Measurements from ENCODE around the gene HSF2BP. TPM values are rescaled to one million over a fixed set of nuclear protein-coding genes. Genes with fewer than 3 reads are reported as not detected.
A peak's percentile ranks its signal among the peaks of the same experiment; 100 is the strongest.

The HSF2BP gene
- total RNA-seq, 1 experiment from 2014 or later = 10.9 TPM

GRCh38 chr21:43624339-43624738, 34.9 kb downstream of the HSF2BP start:
- intact Hi-C loops (cut with micrococcal nuclease; ENCODE audit: unreplicated experiment) = loop anchor here (10.0 kb wide), 1 partner anchor 1020 kb away; no protein-coding TSS in a partner anchor
- no peak for DNase-seq
- Mint-ChIP-seq H3K9me3 (ENCODE audit: unreplicated experiment) (peaks cover 31% of the 10 kb centered on the region), H3K27ac (ENCODE audit: unreplicated experiment) (peak overlapping the region; percentile 53), H3K4me1 (ENCODE audit: low read depth, unreplicated experiment) (peaks cover 26% of the 10 kb centered on the region), H3K27me3 (ENCODE audit: insufficient read depth, unreplicated experiment) (no peaks in the 10 kb centered on the region), H3K36me3 (ENCODE audit: insufficient read depth, unreplicated experiment) (peaks cover 38% of the 10 kb centered on the region), H3K4me3 (ENCODE audit: unreplicated experiment) (no peak overlapping the region)
- Histone ChIP-seq H3K9me3 (peaks cover 36% of the 10 kb centered on the region), H3K4me3 (ENCODE audit: low read depth, low read length) (no peak overlapping the region), H3K36me3 (ENCODE audit: control insufficient read depth, insufficient read depth, low read length) (no peaks in the 10 kb centered on the region), H3K27me3 (replicated peaks; ENCODE audit: control insufficient read depth, insufficient read depth, low read length) (no peaks in the 10 kb centered on the region), H3K4me1 (peaks cover 38% of the 10 kb centered on the region)
- CTCF ChIA-PET = no interaction called here
- TF ChIP-seq CTCF (IDR thresholded peaks at IDR 0.05; ENCODE audit: insufficient read depth in 1 of 2, low read depth in 1 of 2, low read length in 1 of 2, severe bottlenecking in 1 of 2, unreplicated experiment in 1 of 2) = no peak
- POLR2A ChIA-PET = interaction anchor here (0.6 kb wide), 1 partner anchor 15 kb away, joined by 3 read pairs; no protein-coding TSS in a partner anchor
- no TSS peak for BruUV-seq (replicated peaks)

- Histone ChIP-seq H3K4me3 (ENCODE audit: low read depth, low read length) (no peak overlapping the region), H3K36me3 (ENCODE audit: control insufficient read depth, insufficient read depth, low read length) (no peaks in the 10 kb centered on the region), H3K27me3 (replicated peaks; ENCODE audit: control insufficient read depth, insufficient read depth, low read length) (no peaks in the 10 kb centered on the region), H3K9me3 (peaks cover 29% of the 10 kb centered on the region), H3K4me1 (peaks cover 38% of the 10 kb centered on the region)
- ChIA-PET POLR2A (no interaction called here), CTCF (no interaction called here)
- BruUV-seq (replicated peaks) = no TSS peak
- H3K27me3 Mint-ChIP-seq (ENCODE audit: insufficient read depth, unreplicated experiment) = no peaks in the 10 kb centered on the region
- H3K4me3 Mint-ChIP-seq (ENCODE audit: unreplicated experiment) = no peak overlapping the region
- peak overlapping the region; percentile 53 for H3K27ac Mint-ChIP-seq (ENCODE audit: unreplicated experiment)
- peaks cover 30% of the 10 kb centered on the region for H3K36me3 Mint-ChIP-seq (ENCODE audit: insufficient read depth, unreplicated experiment)
- peaks cover 26% of the 10 kb centered on the region for H3K4me1 Mint-ChIP-seq (ENCODE audit: low read depth, unreplicated experiment)
- DNase-seq = no peak
- H3K9me3 Mint-ChIP-seq (ENCODE audit: unreplicated experiment) = peaks cover 31% of the 10 kb centered on the region
- intact Hi-C loops (cut with micrococcal nuclease; ENCODE audit: unreplicated experiment) = loop anchor here (10.0 kb wide), 1 partner anchor 1019 kb away; no protein-coding TSS in a partner anchor
- no peak for TF ChIP-seq CTCF (IDR thresholded peaks at IDR 0.05; ENCODE audit: insufficient read depth in 1 of 2, low read depth in 1 of 2, low read length in 1 of 2, severe bottlenecking in 1 of 2, unreplicated experiment in 1 of 2)
Measured at GRCh38 chr21:43623588-43623987, 35.7 kb downstream of the HSF2BP start.

GRCh38 chr21:43622796-43623195, 36.5 kb downstream of the HSF2BP start:
- no peak for TF ChIP-seq CTCF (IDR thresholded peaks at IDR 0.05; ENCODE audit: insufficient read depth in 1 of 2, low read depth in 1 of 2, low read length in 1 of 2, severe bottlenecking in 1 of 2, unreplicated experiment in 1 of 2)
- H3K4me3 ChIP-seq (ENCODE audit: low read depth, low read length) = no peak overlapping the region
- Mint-ChIP-seq H3K4me1 (ENCODE audit: low read depth, unreplicated experiment) (peaks cover 26% of the 10 kb centered on the region), H3K4me3 (ENCODE audit: unreplicated experiment) (no peak overlapping the region), H3K27me3 (ENCODE audit: insufficient read depth, unreplicated experiment) (no peaks in the 10 kb centered on the region), H3K27ac (ENCODE audit: unreplicated experiment) (no peak overlapping the region), H3K9me3 (ENCODE audit: unreplicated experiment) (peaks cover 31% of the 10 kb centered on the region), H3K36me3 (ENCODE audit: insufficient read depth, unreplicated experiment) (peaks cover 30% of the 10 kb centered on the region)
- H3K4me1 ChIP-seq = peaks cover 32% of the 10 kb centered on the region
- H3K27me3 ChIP-seq (replicated peaks; ENCODE audit: control insufficient read depth, insufficient read depth, low read length) = no peaks in the 10 kb centered on the region
- ChIA-PET CTCF (no interaction called here), POLR2A (no interaction called here)
- H3K36me3 ChIP-seq (ENCODE audit: control insufficient read depth, insufficient read depth, low read length) = no peaks in the 10 kb centered on the region
- no peak for DNase-seq
- peaks cover 24% of the 10 kb centered on the region for H3K9me3 ChIP-seq
- intact Hi-C loops (cut with micrococcal nuclease; ENCODE audit: unreplicated experiment) = loop anchor here (10.0 kb wide), 1 partner anchor 1018 kb away; no protein-coding TSS in a partner anchor
- no TSS peak for BruUV-seq (replicated peaks)

Data from Caco-2 (cell line).